NK-92 treated with Interleukin-12 subunit alpha and Interleukin-12 subunit beta, amount 100 ng/mL, for 24 hours (cell line): ENCODE results near the gene GRIA1.

ENCODE experiments used
- DNase-seq: peaks from one replicate; lab custom pipeline; 2025; lab: John Stamatoyannopoulos, UW

The GRIA1 gene

DNA sequence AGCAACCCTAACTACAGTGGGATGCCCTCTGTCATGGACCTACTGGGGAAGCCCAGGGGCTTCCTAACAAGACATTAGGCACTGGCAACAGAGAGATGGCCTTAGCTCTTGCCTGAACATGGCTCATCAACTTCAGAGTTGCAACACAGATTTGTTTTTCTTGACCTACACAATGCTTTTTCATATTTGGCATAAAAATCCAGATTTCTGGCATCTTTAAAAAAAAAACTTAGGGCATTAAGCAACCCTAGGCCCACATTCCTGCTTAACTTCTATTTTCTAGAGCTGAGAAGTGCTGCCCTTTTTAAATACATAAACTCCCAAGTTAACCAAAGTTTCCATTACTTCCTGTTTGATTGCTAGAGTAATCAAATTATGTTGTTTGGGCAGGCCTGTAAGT, 8.0 kb downstream of the GRIA1 start:
- no peak for DNase-seq

DNA sequence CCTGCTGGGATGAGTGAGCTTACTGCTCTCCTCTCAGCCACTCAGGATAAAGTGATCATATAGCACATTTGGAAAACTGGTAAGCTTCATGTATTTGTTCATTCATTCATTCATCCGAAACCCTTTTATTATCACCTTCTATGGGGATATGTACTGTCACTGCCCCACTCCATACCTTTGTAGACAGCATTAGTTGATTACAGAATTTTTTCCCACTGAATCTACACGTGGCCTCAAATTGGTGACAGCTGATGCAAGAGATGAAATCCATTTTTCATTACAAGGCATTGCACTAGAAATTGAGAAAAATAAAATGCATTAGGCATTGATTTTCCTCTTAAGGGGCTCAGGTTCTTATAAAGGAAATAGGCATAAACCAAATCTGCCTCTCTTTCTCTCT, 9.7 kb downstream of the GRIA1 start:
- no peak for DNase-seq

DNA sequence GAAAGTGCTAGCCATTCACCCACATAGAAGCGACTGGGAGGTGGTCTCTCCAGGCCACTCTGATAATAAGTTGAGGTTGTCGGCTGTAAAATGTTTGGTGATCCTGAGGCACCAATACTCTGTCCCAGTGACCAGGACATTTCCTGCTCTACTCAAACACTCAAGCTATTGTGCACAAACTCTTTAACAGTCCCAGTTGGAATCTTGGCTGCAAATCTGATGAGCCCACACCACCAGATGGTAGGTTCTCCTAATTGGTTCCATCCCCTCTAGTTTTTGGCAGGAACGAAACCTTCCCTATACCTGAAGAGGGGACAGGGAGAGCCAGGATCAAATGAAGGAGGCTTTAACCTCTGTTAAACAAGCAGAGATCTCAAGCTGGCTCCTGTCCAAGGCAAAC, 14.3 kb downstream of the GRIA1 start:
- DNase-seq = no peak

- DNase-seq = no peak
Measured at GRCh38 chr5:153508700-153509099, 18.2 kb downstream of the GRIA1 start.

- DNase-seq = no peak
Measured at GRCh38 chr5:153511622-153512021, 21.2 kb downstream of the GRIA1 start.

- DNase-seq = no peak
Measured at GRCh38 chr5:153513156-153513555, 22.7 kb downstream of the GRIA1 start.

GRCh38 chr5:153515301-153515700, 24.8 kb downstream of the GRIA1 start:
- no peak for DNase-seq

DNA sequence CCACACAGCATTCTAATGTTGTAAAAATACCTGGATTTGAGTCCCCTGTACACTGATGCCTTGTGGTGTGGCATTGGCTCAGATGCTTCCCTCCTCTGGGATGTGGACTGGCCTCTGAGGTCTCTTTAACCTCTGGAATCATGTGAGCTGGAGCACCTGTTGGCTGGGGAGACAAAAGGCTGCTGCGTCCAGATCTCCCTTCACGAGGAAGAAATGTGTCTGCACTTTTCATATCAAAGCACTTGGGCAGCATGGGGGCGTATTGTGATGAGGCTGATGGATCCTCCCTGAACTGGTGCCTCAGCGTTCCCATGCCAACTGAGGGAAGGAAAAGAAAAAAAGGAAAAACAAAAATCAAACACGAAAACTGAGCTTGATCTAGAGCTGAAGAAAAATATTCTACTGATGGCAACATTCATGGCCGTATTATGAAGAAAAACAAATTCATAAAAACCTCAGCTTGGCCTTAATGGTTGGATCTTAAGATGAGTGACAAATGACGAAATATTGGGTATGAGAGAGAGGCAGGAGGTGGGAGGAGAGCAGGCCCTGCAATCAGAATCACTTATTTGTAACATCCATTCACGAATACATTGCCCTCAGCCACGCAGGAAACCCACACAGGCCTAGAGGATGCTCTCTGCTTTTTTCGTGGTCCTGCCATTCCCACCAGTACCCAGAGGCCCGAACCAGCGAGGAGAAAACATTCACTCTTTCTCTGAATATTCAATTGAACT, 26.2 kb downstream of the GRIA1 start:
- no peak for DNase-seq

DNA sequence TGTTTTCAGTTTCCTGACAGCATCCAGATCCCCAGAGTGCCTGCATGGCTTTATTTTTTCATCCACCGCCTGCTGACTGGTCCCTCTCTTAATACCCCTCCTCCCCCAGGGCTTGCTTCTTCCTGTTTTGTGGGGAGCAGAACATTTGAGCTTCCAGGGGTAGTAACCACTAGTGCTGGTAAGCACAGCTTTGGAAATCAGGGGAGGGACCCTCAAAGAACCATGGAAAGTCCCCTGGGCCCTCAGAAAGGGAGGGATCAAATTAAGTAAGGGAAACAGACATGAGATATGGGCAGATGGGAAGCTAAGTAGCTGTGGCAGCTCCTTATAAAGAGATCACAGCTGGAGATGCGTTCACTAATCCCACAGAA, 26.8 kb downstream of the GRIA1 start:
- DNase-seq = no peak

- DNase-seq = no peak
Measured at GRCh38 chr5:153520137-153520536, 29.7 kb downstream of the GRIA1 start.

- no peak for DNase-seq
Measured at GRCh38 chr5:153520952-153521351, 30.5 kb downstream of the GRIA1 start.

GRCh38 chr5:153523211-153523610, 32.7 kb downstream of the GRIA1 start:
- no peak for DNase-seq

DNA sequence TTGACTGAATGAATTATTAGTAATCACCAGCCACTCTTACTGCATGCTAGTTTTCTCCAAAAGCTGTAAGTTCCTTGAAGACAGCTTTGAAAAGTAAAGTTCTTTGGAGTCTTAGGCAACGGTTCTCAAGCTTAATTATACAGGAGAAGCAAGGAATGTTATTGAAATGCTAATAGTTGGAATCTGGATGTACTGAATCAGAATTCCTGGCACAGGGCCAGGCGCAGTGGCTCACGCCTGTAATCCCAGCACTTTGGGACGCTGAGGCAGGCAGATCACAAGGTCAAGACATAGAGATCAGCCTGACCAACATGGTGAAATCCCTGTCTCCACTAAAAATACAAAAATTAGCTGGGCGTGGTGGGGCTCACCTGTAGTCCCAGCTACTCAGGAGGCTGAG, 33.4 kb downstream of the GRIA1 start:
- no peak for DNase-seq

- DNase-seq = no peak
Measured at GRCh38 chr5:153525536-153525935, 35.1 kb downstream of the GRIA1 start.

DNA sequence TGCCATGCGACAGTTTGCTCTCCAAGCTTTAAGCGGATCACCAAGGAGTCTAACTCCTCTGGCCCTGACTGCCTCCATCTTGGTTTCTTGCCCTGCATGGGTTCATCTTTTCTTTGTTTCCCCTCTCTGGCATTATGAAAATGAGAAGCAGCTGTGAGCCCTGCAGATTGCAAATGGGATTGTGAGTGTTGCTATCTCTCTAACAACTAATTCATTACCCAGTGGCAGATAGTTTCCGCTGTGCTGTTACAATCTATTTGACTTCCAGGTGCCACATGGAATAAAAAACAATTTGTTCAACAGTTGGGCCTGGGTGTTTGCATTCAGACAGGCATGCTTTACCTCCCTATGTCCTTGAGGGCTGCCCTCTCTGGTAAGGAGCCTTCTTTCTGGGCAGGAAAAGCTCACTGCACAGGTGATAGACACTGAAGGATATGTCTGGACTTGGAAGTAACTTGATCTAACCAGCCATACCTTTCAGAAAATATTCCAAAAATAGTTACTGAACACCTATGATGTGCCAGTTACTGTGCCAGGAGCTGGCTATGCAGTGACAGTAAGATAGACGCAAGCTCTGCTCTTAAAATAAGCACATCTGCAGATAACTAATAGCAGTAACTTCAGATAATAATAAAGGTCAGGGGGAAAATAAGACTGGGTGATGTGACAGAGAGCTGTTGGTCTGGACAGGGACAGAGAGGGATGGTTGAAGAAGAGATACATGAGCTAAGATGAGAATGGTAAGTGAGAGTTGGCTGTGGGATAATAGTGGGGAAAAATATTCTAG, 40.1 kb downstream of the GRIA1 start:
- no peak for DNase-seq

- DNase-seq = no peak
Measured at GRCh38 chr5:153533546-153533945, 43.1 kb downstream of the GRIA1 start.

- no peak for DNase-seq
Measured at GRCh38 chr5:153534102-153534501, 43.6 kb downstream of the GRIA1 start.

DNA sequence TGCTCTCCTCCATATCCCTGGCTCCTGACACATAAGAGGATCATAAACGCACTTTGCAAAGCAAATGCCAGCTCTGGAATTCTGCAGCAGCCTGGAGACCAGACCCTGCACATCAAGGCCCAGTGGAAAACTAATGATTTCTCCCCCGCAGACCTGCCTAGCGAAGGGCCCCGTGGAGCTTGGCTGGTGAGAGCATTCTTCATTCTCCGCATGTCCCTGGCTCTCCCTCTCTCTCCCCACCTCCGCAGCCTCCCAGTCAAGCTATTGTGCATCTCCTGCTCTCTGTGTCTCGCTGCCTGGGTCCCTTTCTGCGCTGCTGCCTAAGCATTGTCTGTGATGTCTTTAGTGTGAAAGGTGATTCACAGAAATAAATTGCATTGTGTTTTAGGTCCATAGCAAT, 46.7 kb downstream of the GRIA1 start:
- no peak for DNase-seq

- DNase-seq = no peak
Measured at GRCh38 chr5:153539983-153540382, 49.5 kb downstream of the GRIA1 start.

DNA sequence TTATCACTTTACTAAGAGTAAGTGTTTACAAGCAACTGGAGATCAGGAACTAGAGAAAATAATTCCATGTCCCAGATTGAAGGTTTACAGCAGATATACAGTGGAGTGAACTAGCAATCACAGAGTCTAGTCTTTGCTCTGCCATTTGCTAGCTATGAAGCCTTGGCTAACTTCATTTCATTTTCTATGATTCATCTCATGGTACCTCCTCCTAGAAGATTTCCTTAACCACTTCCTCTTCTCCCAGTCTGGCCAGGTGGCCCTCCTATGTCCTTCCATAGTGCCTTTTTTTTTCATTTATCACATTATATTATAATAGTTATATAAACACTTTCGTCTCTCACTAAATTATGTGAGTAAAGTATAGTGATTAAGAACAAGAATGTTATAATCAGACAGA, 52.1 kb downstream of the GRIA1 start:
- no peak for DNase-seq

DNA sequence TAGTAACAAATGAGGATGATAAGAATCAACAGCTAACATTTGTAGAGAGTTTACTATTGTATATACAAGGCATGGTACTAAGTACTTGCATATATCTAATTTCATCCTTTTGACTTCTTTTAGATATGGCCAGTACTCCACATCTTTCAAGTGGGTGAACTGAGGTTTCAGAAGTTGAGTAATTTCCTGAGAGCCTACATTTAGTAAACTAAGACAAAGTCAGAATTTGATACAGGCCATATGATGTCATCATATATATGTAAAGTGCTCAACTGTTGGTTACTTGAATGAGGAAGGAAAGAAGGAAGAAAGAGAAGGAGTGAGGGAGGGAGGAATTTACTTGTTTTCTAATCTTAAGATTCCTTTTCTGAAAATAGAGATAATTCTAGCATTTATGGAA, 52.8 kb downstream of the GRIA1 start:
- DNase-seq = no peak

GRCh38 chr5:153543959-153544470, 53.5 kb downstream of the GRIA1 start:
- DNase-seq = no peak

- no peak for DNase-seq
Measured at GRCh38 chr5:153544706-153545105, 54.2 kb downstream of the GRIA1 start.

- no peak for DNase-seq
Measured at GRCh38 chr5:153546566-153546965, 56.1 kb downstream of the GRIA1 start.
